GM23338 (cell line): ENCODE measurements around the gene FAM200C. TPM values are rescaled to one million over a fixed set of nuclear protein-coding genes. Genes with fewer than 3 reads are reported as not detected.
"Not testable (repeated sequence)": the region's sequence is repeated elsewhere in the genome, so short reads cannot be mapped to it uniquely, and the experiment has no call there.

Experiments
- ATAC-seq: fragments of 200-7000 bp; cut with Tn5 transposase; 3 replicates; pipeline ENCODE4 v1.9.1; 2020
- DNase-seq: peaks from one replicate; pipeline ENCODE4 v3.0.0-alpha.2; 2015; ENCODE audit warnings: low spot score
- H2AFZ ChIP-seq: fragments of 200-600 bp; sonication (generic); 2 replicates; pipeline ENCODE4 v1.8.0; 2016; ENCODE audit warnings: antibody characterized with exemption, mild to moderate bottlenecking, moderate library complexity
- H3F3A ChIP-seq: fragments of 200-600 bp; sonication (generic); replicated peaks from 2 replicates; pipeline ENCODE4 v1.8.0; 2017; ENCODE audit warnings: antibody characterized with exemption, mixed run types, low read depth
- H3K27ac ChIP-seq: fragments of 200-600 bp; sonication (generic); 2 replicates; pipeline ENCODE4 v1.6.1; 2016; ENCODE audit warnings: low read depth
- H3K27me3 ChIP-seq: fragments of 200-600 bp; sonication (generic); 2 replicates; pipeline ENCODE4 v1.8.0; 2016; ENCODE audit warnings: mild to moderate bottlenecking, mixed run types, moderate library complexity; ENCODE audit not compliant: insufficient read depth
- H3K36me3 ChIP-seq: fragments of 200-600 bp; sonication (generic); 2 replicates; pipeline ENCODE4 v1.8.0; 2016; ENCODE audit warnings: mild to moderate bottlenecking; ENCODE audit not compliant: insufficient read depth
- H3K4me1 ChIP-seq: fragments of 200-600 bp; sonication (generic); 2 replicates; pipeline ENCODE4 v1.8.0; 2016; ENCODE audit warnings: mild to moderate bottlenecking, moderate library complexity; ENCODE audit not compliant: insufficient read depth
- H3K4me2 ChIP-seq: fragments of 200-600 bp; sonication (generic); 2 replicates; pipeline ENCODE4 v1.7.1; 2017; ENCODE audit warnings: mixed run types
- H3K4me3 ChIP-seq: fragments of 200-600 bp; sonication (generic); 2 replicates; pipeline ENCODE4 v1.6.1; 2016; ENCODE audit warnings: mixed run types
- H3K79me2 ChIP-seq: fragments of 200-600 bp; sonication (generic); replicated peaks from 2 replicates; pipeline ENCODE4 v1.8.0; 2017; ENCODE audit warnings: mild to moderate bottlenecking; ENCODE audit not compliant: insufficient read depth
- H3K9me2 ChIP-seq: fragments of 200-600 bp; sonication (generic); 2 replicates; pipeline ENCODE4 v1.8.0; 2017; ENCODE audit not compliant: insufficient read depth
- H4K20me1 ChIP-seq: fragments of 200-600 bp; sonication (generic); replicated peaks from 2 replicates; pipeline ENCODE4 v1.8.0; 2017; ENCODE audit warnings: mild to moderate bottlenecking; ENCODE audit not compliant: insufficient read depth
- H3K27ac Mint-ChIP-seq: 2 replicates; pipeline ENCODE4 v1.8.0; 2020; ENCODE audit warnings: inconsistent platforms, mild to moderate bottlenecking, moderate library complexity, mixed read lengths
- H3K27me3 Mint-ChIP-seq: 3 replicates; pipeline ENCODE4 v1.8.0; 2022; ENCODE audit warnings: low read depth, mild to moderate bottlenecking, moderate library complexity, mixed read lengths, inconsistent platforms; ENCODE audit not compliant: insufficient read depth, poor library complexity
- H3K36me3 Mint-ChIP-seq: 3 replicates; pipeline ENCODE4 v1.8.0; 2021; ENCODE audit warnings: low read depth, mild to moderate bottlenecking, inconsistent platforms, moderate library complexity, mixed read lengths
- H3K4me1 Mint-ChIP-seq: 3 replicates; pipeline ENCODE4 v1.8.0; 2020; ENCODE audit warnings: mild to moderate bottlenecking, inconsistent platforms, mixed read lengths
- H3K4me3 Mint-ChIP-seq: 3 replicates; pipeline ENCODE4 v1.8.0; 2021; ENCODE audit warnings: moderate library complexity, mild to moderate bottlenecking, inconsistent platforms, mixed read lengths
- H3K9me3 Mint-ChIP-seq: 3 replicates; pipeline ENCODE4 v1.8.0; 2020; ENCODE audit warnings: moderate library complexity, mild to moderate bottlenecking, inconsistent platforms, mixed read lengths
- CREB1 ChIP-seq: fragments of 250-450 bp; sonication (Bioruptor Pico); IDR thresholded peaks from 2 replicates; pipeline ENCODE4 v1.5.0; 2020; ENCODE audit warnings: low read depth, mild to moderate bottlenecking, moderate library complexity
- CTCF ChIP-seq, 2 experiments: fragments of 200-600 bp in 1 of 2; sonication (generic) in 1 of 2; conservative IDR thresholded peaks; 2 replicates each; pipeline versions ENCODE4 v1.5.1 to v1.6.1; 2016 to 2017; ENCODE audit warnings: antibody characterized with exemption in 2 of 2, low read depth in 2 of 2, mild to moderate bottlenecking in 2 of 2, moderate library complexity in 1 of 2
- ETS1 ChIP-seq: IDR thresholded peaks from 2 replicates; pipeline ENCODE4 v1.6.1; 2016; ENCODE audit warnings: antibody characterized with exemption
- JUNB ChIP-seq: IDR thresholded peaks from one replicate; pipeline ENCODE4 v1.6.1; 2016; ENCODE audit warnings: antibody characterized with exemption; ENCODE audit not compliant: unreplicated experiment
- STAT1 ChIP-seq: IDR thresholded peaks from one replicate; pipeline ENCODE4 v1.6.1; 2016; ENCODE audit warnings: antibody characterized with exemption; ENCODE audit not compliant: unreplicated experiment
- ZNF114 ChIP-seq: fragments of 250-450 bp; sonication (Bioruptor Pico); IDR thresholded peaks from 2 replicates; pipeline ENCODE4 v1.5.0; 2020; ENCODE audit warnings: mild to moderate bottlenecking, moderate library complexity
- ZNF462 ChIP-seq: fragments of 250-450 bp; sonication (Bioruptor Pico); IDR thresholded peaks from 2 replicates; pipeline ENCODE4 v1.5.0; 2020; ENCODE audit warnings: mild to moderate bottlenecking, moderate library complexity
- polyA plus RNA-seq: library from polyadenylated mRNA; unstranded; fragments of >200 nt; fragmentation: Nextera tagmentation; extraction: Ambion mirVana; gene quantifications from 2 replicates; pipeline ENCODE4 v1.2.1, GENCODE V29; 2016
- total RNA-seq: library from RNA; depleted of rRNA; stranded (reverse); fragments of >200 nt; shearing (Covaris generic); gene quantifications from 2 replicates; pipeline ENCODE4 v1.2.3, GENCODE V29; 2014

Gene FAM200C
- total and polyA plus RNA-seq, 2 experiments from 2014 or later, result 4.6 to 6.9 TPM

- not testable (repeated sequence) for H3K27ac Mint-ChIP-seq, H3K36me3 Mint-ChIP-seq
Measured at GRCh38 chr5:160436661-160437060, 36.8 kb upstream of the FAM200C start.

GRCh38 chr5:160436017-160436416 is 36.2 kb upstream of the FAM200C start:
- Mint-ChIP-seq H3K36me3 (no peaks in the 10 kb centered on the region), H3K4me3 (no peak overlapping the region), H3K27me3 (peaks cover 2% of the 10 kb centered on the region), H3K9me3 (no peaks in the 10 kb centered on the region), H3K27ac (no peak overlapping the region), H3K4me1 (peaks cover 5% of the 10 kb centered on the region; the same call in 2 of the 3 replicates)
- Histone ChIP-seq H3F3A (no peaks in the 10 kb centered on the region), H4K20me1 (no peaks in the 10 kb centered on the region), H3K27ac (no peak overlapping the region), H3K4me2 (no peak overlapping the region), H3K4me1 (no peaks in the 10 kb centered on the region), H3K9me2 (no peaks in the 10 kb centered on the region), H3K36me3 (no peaks in the 10 kb centered on the region), H3K79me2 (no peaks in the 10 kb centered on the region), H2AFZ (no peak overlapping the region), H3K4me3 (no peak overlapping the region), H3K27me3 (no peaks in the 10 kb centered on the region)
- TF ChIP-seq ETS1 (no peak), JUNB (no peak), STAT1 (no peak)
- ATAC-seq, result no peak
- no peak for DNase-seq

More at GRCh38 chr5:160436661-160437060, 36.8 kb upstream of the FAM200C start:
- H3K27me3 ChIP-seq, H3K4me1 Mint-ChIP-seq, H3K4me3 Mint-ChIP-seq, H3K27ac ChIP-seq, H3K79me2 ChIP-seq, DNase-seq, H3K4me3 ChIP-seq, H3K27me3 Mint-ChIP-seq, H3K4me1 ChIP-seq, H3F3A ChIP-seq, H3K4me2 ChIP-seq, H3K9me3 Mint-ChIP-seq, H3K9me2 ChIP-seq, ATAC-seq, H3K36me3 ChIP-seq, H4K20me1 ChIP-seq: not testable (repeated sequence)
- H2AFZ ChIP-seq, result peak overlapping the region; percentile 69; the same call in 1 of the 2 replicates

- Histone ChIP-seq H3K27me3 (no peaks in the 10 kb centered on the region), H3K4me2 (no peak overlapping the region), H3K79me2 (no peaks in the 10 kb centered on the region), H4K20me1 (no peaks in the 10 kb centered on the region), H3K27ac (no peak overlapping the region), H3K4me3 (no peak overlapping the region), H2AFZ (no peak overlapping the region; the same call in 1 of the 2 replicates), H3K36me3 (no peaks in the 10 kb centered on the region), H3F3A (no peaks in the 10 kb centered on the region), H3K9me2 (no peaks in the 10 kb centered on the region), H3K4me1 (no peaks in the 10 kb centered on the region)
- Mint-ChIP-seq H3K9me3 (no peaks in the 10 kb centered on the region), H3K4me3 (no peak overlapping the region), H3K4me1 (peaks cover 5% of the 10 kb centered on the region; the same call in 2 of the 3 replicates), H3K36me3 (no peaks in the 10 kb centered on the region), H3K27ac (no peak overlapping the region), H3K27me3 (peaks cover 2% of the 10 kb centered on the region)
- DNase-seq (no peak), ATAC-seq (no peak)
- TF ChIP-seq CTCF (conservative IDR thresholded peaks at IDR 0.05; ENCODE audit: low read depth in 2 of 2) (no peak), ZNF114 (CRISPR knock-in tag) (no peak), JUNB (no peak), ZNF462 (no peak), CREB1 (CRISPR knock-in tag) (no peak)
Measured at GRCh38 chr5:160435532-160435931, 35.7 kb upstream of the FAM200C start.
